Stimulated activated CD4-positive, alpha-beta T cell treated with anti-CD3 and anti-CD28 coated beads, Interleukin-1b, Interleukin-23, amount 100 ng/mL, for 24 hours (primary cell): Measurements from ENCODE around the gene TRIM33.
"Not testable (repeated sequence)": the region's sequence is repeated elsewhere in the genome, so short reads cannot be mapped to it uniquely, and the experiment has no call there.

ENCODE experiments used
- DNase-seq, 4 experiments: peaks; one replicate each; pipeline ENCODE4 v3.0.0-alpha.2; 2020; ENCODE audit warnings: low read depth in 4 of 4, low spot score in 1 of 4

Gene TRIM33

DNA sequence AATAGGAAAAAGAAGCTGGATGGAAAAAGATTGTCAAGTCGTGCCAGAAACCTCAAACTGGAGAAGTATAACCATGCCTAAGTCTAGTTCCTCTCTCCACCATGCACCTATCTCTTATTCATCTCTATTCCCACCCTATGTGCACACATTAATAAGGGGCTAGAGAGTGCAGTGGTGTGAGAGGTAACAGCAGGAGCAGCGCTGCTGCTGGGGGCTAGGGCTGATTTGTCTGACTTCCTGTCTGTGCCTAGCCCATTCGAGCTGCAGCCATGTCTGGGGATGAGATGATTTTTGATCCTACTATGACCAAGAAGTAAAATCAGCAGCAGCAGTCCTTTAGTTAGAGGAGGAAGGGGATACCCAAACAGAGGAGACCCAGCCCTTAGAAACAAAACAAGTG lies 43.0 kb downstream of the TRIM33 start:
- DNase-seq, result no peak

- DNase-seq, result no peak
Measured at GRCh38 chr1:114467491-114467890, 43.5 kb downstream of the TRIM33 start.

DNA sequence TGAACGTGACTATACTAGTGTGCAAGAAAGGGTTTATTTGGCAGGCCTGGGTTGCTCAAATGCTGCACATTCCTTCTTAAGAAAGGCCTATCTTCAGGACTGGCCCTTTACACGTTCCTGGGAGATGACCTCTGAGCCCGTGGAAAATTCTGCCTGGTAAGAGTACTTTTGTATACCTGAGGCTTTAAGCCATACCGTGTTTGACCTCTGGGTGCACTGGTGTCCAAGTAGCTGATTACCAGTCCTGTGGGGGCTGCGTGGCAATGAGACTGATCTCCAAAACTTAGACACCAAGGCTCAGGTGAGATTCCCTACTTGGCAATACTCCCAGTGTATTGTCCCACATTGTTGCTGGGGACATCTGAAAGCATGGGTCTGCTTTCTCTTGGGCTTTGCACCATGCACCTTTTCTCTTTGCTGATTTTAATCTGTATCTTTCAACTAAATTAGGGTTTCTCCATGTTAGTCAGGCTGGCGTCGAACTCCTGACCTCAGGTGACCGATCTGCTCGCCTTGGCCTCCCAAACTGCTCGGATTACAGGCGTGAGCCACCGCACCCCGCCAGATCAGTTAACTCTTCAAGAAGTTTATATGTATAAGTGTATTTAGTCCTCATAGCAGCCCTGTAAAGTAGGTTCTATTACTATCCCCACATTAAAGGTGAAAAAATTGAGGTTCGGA lies 44.5 kb downstream of the TRIM33 start:
- DNase-seq, result no peak

DNA sequence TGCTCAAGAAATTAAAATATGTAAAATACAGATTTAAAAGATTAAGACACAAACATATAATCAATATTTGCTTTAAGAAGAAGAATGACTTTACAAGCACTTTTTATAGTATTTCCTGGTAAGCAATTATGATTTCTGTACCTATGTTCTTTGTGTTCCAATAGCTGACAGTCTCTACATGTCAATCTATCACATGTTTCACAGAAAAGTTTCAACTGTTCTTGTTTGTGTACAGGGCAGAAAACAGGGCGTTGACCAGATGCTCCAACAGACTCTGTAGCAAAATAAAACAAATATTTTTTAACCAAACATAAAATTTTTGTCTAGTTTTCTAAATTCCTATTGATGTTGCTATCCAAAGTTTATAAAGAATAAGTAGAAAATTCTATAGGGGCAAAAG lies 48.0 kb downstream of the TRIM33 start:
- no peak for DNase-seq

DNA sequence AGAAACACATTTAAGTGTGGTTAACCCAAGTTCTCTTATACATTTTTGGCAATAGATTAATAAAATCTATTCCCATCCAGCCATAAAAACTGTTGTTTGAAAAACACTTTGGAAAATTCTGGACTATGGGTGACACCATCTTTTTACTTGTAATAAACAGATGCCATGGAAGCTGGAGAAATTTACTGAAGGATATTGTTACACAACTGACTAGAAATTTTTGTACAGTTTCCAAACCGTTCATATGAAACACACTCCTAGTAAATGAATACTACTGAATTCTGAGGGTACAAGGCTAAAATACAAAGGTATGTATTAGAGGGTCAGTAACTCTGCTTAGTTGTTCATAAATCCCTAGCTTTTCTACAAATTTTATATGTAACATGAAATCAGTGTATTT lies 48.7 kb downstream of the TRIM33 start:
- DNase-seq, result no peak

- no peak for DNase-seq
Measured at GRCh38 chr1:114458237-114458777, 52.7 kb downstream of the TRIM33 start.

- no peak for DNase-seq
Measured at GRCh38 chr1:114457675-114458236, 53.2 kb downstream of the TRIM33 start.

GRCh38 chr1:114456586-114456985 lies 54.4 kb downstream of the TRIM33 start:
- no peak for DNase-seq

- no peak for DNase-seq
Measured at GRCh38 chr1:114455102-114455785, 55.8 kb downstream of the TRIM33 start.

DNA sequence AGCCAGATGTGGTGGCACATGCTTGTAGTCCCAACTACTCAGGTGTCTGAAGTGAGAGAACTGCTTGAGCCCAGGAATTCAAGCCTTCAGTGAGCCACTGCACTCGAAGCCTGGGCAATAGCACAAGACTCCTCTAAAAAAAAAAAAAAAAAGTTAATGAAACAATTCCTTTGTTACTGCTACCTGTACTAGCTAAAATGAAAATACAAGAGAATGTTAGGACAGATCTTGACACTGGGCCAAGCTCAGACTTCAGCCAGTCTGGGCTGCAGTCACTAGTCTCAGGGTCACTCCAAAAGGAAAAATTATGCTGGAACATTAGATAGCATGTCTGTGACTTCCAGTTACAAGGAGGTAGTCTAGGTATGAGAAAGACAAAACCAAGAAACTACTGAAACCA lies 56.5 kb downstream of the TRIM33 start:
- DNase-seq, result no peak

DNA sequence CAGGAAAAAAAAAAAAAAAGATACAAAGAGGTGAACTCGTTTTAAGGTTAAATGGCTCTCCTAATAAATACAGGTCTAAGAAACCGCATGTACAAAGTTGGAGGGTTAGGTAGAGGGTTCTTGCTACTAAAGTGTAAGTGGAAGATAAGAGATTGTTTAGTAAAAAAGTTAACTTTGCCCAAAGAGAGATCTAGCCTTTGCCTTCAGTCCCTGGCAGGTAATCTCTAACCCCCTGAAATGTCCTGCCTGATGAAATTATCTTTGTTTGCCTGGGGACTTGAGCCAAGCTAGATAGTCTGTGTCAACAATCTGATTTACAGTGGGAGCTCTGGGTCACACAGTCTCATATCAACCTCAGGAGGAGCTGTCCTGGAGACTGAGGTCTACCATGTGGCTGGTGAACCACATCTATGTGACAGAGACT lies 57.6 kb downstream of the TRIM33 start:
- no peak for DNase-seq

DNA sequence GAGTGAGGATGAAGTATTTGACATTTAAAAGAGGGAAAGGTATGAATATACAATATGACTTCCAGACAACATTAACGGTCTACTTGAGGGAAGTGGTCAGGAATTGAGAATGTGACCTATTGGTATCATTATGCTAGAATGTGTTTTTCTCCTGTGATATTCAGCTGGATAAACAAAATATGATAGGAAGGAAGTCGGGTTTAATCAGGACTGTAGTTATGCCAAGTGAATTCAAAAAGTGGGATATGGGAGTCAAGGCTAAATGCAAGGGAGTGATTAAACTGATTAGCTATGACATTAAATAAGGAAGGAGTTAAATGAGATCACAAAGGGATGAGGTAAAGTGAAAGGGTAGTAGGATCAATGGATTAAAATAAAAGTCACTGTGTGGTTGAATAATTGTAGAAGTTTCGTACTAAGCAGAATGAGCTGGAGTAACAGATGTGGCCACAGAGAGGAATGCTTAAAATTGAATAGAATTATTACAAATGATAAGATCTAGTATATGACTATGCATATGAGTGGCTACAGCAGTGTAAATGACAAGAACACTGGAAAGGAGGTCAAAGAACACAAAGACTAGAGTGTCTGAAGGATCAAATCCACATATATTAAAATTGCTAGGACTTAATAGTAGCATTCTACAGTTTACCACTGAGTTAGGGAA lies 62.5 kb downstream of the TRIM33 start:
- DNase-seq, result no peak

DNA sequence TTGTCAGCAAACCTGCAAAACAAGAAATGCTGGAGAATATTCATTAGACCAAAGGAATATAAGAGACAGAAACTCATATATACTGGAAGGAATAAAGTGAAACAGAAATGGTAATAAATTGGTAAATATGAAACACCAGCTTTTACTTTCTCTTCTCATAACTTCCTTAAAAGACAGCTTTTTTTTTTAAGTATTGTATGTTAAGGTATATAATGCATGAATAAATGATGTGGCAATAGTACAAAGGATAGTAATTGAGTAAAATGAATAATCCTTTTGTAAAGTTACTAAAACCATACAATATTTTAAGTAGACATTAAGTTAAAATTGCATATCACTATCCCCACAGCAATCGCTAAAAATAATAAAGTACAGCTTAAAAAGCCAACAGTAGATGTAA lies 64.8 kb downstream of the TRIM33 start:
- no peak for DNase-seq

- DNase-seq, result not testable (repeated sequence)
Measured at GRCh38 chr1:114443226-114443625, 67.8 kb downstream of the TRIM33 start.

DNA sequence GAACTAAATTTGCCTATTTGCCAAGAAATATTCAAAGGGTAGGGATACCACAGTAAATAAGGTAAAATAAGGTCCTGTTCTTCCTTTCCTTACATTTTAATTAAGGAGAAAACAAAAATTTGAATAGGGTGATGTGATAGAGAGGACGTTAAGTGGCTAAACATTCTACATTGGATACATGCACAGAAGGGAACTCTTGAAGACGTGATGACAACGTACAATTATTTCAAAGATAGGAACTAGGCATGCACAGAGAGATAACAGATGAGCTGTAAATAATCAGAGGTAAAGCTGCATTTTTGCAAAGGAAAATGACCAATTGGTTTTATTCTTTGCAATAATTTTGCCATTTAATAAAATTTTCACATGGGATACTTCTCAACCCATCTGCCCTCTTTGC lies 69.7 kb downstream of the TRIM33 start:
- no peak for DNase-seq

- no peak for DNase-seq
Measured at GRCh38 chr1:114439369-114439768, 71.6 kb downstream of the TRIM33 start.

DNA sequence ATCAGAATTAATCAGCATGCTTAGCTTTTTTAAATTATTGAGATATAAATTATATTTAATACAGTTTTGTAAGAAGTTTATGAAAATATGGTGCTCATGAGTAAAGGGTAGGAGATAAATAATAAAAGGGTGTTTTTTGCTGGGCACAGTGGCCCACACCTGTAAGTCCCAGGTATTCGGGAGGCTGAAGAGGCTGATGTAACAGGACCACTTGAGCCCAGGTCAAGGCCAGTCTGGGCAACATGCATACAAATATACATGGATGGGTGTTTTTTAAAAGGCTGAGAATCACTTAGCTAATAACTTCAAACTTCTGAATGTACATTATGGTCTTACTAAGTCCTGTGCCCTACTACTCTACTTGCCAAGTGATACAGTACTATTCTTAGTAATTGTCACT lies 73.2 kb downstream of the TRIM33 start:
- no peak for DNase-seq

- DNase-seq, result no peak
Measured at GRCh38 chr1:114436799-114437198, 74.2 kb downstream of the TRIM33 start.

GRCh38 chr1:114435088-114435715 lies 75.8 kb downstream of the TRIM33 start:
- no peak for DNase-seq

DNA sequence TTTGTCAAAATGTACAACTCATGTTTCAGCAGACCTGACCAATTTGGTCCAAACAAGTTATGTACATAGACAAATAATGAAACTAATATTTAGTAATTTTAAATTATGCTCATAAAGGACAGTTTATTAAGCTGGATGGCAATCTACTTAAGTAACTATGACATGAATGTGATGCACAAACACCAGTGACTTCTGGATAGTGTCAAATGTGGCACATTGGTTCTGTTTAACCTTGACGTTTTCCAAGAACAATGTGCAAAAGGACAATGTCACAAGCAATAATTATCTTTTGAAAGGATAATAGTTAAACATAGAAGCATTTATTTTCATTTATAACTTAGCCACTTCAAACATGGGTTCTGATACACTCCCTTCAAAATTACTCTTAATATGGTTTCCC lies 80.0 kb downstream of the TRIM33 start:
- DNase-seq, result no peak

DNA sequence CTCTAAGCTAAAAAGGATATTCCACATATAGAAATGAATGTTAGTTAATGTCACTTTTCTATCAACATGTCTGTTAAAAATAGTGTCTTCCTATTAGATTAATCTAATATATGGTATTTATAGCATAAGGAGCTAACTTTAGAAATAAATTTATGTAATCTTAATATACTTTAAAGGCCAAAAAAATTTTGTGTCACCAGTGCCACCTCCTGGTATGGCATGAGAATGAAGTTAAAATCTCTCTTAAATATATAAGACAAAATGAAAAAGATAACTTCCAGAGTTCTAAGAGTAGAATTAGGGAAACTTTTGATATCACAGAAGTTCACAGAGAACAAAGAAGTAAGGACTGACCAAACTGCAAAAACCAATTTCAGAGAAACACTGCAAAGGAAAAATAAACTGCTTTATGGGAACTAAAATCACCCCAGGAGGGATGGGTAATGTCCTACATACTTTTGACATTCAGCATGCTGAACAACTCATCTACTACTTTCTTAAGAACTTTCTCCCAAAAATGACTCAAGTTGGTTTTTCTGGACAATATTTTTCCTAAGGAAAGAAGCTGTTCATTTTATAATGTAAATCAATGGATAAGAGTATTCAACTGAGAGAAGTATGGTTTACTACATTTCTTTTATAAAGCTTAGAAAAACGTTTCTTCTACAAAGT lies 82.8 kb downstream of the TRIM33 start:
- DNase-seq, result no peak
